Measurements from ENCODE around the gene TBC1D16. TPM values are rescaled to one million over a fixed set of nuclear protein-coding genes. Genes with fewer than 3 reads are reported as not detected.
A peak's percentile ranks its signal among the peaks of the same experiment; 100 is the strongest.

The TBC1D16 gene
- total RNA-seq, 4 donors from 2014 or later = 11.9 to 29.7 (median 22.2) TPM

GRCh38 chr17:80006811-80007752 is 28.6 kb downstream of the TBC1D16 start:
- Histone ChIP-seq H3K27me3 (no peaks in the 10 kb centered on the region), H3K4me3 (no peak overlapping the region), H3K27ac (no peak overlapping the region), H3K36me3 (peaks cover 0 to 14% (median 0%) of the 10 kb centered on the region in 3 donors), H3K4me1 (peaks cover 0 to 22% (median 2%) of the 10 kb centered on the region in 4 donors), H3K9me3 (no peaks in the 10 kb centered on the region)
- TF ChIP-seq POLR2A (IDR thresholded peaks at IDR 0.05) = no peak
- no peak for TF ChIP-seq CTCF (IDR thresholded peaks at IDR 0.05)
- no peak for DNase-seq

GRCh38 chr17:80006339-80006720 is 29.3 kb downstream of the TBC1D16 start:
- peaks cover 0 to 22% (median 2%) of the 10 kb centered on the region in 4 donors for H3K4me1 ChIP-seq
- H3K27me3 ChIP-seq = no peaks in the 10 kb centered on the region
- H3K36me3 ChIP-seq = peaks cover 0 to 14% (median 0%) of the 10 kb centered on the region in 3 donors
- TF ChIP-seq CTCF (IDR thresholded peaks at IDR 0.05) (no peak), POLR2A (IDR thresholded peaks at IDR 0.05) (no peak)
- H3K27ac ChIP-seq = no peak overlapping the region
- H3K9me3 ChIP-seq = no peaks in the 10 kb centered on the region
- no peak for DNase-seq
- peak overlapping the region in 1 of 4 donors; percentile 25 for H3K4me3 ChIP-seq

DNA sequence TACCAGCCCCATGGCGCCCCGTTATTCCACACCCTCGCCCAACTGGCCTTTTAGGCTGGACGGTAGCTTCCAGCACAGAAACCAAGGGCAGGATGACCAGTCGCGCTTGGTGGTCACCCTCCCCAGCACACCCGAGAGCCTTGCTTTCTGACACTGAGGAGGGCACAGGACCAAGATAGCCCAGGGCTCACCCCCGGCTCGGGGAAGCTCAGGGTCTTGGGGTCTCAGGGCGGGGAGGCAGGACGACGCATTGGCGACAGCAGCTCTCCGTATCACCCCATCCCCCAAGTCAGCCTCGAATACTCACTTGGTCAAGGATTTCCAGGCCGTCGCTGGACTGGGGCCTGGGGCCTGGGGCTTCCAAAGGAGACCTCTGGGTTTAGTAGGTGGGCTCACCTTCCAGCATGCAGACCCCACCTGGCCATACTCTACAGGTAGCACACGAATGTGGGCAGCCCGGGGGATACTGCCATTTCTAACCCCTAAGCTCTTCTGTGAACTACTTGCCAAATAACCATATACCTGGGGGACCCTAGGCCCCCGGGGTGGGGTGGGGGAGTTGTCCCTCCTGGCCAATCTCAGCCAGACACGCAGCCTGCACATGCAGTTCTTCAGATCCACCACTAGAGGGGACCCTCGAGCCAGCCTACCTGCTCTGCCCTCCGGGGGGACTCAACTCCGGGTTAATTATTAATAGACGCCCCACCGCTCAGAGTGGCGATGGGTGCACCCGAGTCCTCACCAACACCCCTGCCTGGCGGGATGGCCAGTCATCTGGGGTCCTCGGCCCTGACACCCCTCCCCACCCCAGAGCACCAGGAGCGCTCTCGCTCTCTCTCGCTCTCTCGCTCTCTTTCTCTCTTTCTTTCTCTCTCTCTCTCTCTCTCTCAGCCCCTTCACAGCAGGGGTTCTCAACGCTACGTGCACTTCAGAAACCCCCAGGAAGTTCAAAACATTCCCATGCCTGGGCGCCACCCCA is 30.0 kb downstream of the TBC1D16 start:
- Histone ChIP-seq H3K27me3 (no peaks in the 10 kb centered on the region), H3K9me3 (no peaks in the 10 kb centered on the region), H3K4me3 (peak overlapping the region in 1 of 4 donors; percentile 25), H3K4me1 (peaks cover 0 to 22% (median 2%) of the 10 kb centered on the region in 4 donors), H3K27ac (no peak overlapping the region), H3K36me3 (peaks cover 0 to 12% (median 0%) of the 10 kb centered on the region in 3 donors)
- TF ChIP-seq POLR2A (IDR thresholded peaks at IDR 0.05) (no peak), CTCF (IDR thresholded peaks at IDR 0.05) (peak; percentile 80 to 99 (median 89))
- peak in 1 of 3 donors; percentile 26 for DNase-seq

DNA sequence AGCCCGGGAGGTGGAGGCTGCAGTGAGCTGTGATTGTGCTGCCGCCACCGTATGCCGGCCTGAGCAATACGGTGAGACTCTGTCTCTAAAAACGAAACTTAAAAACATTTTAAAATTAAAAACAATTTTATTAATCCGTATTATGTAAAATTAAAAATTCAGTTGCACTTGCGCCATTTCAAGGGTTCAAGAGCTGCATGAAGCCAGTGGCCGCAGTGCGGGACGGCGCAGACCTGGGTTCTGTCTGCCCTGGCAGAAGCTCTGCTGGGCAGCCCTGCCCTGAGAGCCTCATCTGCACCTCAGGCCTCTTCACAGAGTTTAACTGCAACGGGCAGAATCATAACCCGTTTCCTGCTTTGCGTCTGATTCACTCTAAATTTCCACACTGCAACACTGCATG is 31.7 kb downstream of the TBC1D16 start:
- H3K27me3 ChIP-seq = no peaks in the 10 kb centered on the region
- H3K9me3 ChIP-seq = no peaks in the 10 kb centered on the region
- H3K4me3 ChIP-seq = no peak overlapping the region
- peaks cover 0 to 22% (median 2%) of the 10 kb centered on the region in 4 donors for H3K4me1 ChIP-seq
- no peak overlapping the region for H3K27ac ChIP-seq
- no peak for TF ChIP-seq CTCF (IDR thresholded peaks at IDR 0.05)
- no peak for TF ChIP-seq POLR2A (IDR thresholded peaks at IDR 0.05)
- DNase-seq = no peak
- no peaks in the 10 kb centered on the region for H3K36me3 ChIP-seq

All from Peyer's patch (tissue), 4 donors.